OCI-LY3 (cell line): Measurements from ENCODE around the gene ELAVL1.

Source experiments
- EZH2phosphoT487 ChIP-seq: fragments of 200-600 bp; shearing (Covaris generic); IDR thresholded peaks from 2 replicates; pipeline ENCODE4 v1.6.1; 2018; ENCODE audit warnings: antibody characterized with exemption, mixed run types, low read depth
- TF ChIP-seq, protein P1 (sequence below): fragments of 200-600, 300-600 bp; sonication (generic); IDR thresholded peaks from 2 replicates; pipeline ENCODE4 v1.5.1; 2014; ENCODE audit warnings: antibody characterized with exemption, low read length, low read depth

DNA sequence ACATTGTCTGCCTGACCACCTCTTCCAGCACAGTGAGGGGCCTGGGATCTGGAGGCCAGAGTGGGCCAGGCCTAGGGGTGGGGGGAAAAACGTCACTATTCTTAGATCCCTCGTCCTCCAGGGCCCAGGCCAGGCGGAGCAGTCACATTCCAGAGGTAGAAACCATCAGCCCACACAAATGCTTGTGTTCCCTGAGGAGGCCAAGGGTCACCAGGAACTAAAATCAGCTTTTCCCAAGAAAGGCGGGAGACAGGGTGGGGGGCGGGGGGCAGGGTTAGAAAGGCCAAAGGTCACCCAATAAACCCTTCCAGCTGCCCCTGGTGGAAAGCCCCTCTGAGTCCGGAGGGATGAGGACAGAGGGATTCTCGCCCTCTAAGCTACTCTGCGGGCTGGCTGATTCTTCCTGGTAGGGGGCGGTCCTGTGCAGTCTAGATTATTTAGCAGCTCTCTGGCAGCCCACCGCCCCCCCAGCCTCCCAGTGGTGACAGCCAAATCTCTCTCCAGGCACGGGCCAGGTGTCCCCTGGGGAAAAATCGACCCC is 23.6 kb upstream of the ELAVL1 start:
- TF ChIP-seq, protein P1, sequence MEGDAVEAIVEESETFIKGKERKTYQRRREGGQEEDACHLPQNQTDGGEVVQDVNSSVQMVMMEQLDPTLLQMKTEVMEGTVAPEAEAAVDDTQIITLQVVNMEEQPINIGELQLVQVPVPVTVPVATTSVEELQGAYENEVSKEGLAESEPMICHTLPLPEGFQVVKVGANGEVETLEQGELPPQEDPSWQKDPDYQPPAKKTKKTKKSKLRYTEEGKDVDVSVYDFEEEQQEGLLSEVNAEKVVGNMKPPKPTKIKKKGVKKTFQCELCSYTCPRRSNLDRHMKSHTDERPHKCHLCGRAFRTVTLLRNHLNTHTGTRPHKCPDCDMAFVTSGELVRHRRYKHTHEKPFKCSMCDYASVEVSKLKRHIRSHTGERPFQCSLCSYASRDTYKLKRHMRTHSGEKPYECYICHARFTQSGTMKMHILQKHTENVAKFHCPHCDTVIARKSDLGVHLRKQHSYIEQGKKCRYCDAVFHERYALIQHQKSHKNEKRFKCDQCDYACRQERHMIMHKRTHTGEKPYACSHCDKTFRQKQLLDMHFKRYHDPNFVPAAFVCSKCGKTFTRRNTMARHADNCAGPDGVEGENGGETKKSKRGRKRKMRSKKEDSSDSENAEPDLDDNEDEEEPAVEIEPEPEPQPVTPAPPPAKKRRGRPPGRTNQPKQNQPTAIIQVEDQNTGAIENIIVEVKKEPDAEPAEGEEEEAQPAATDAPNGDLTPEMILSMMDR: no peak
- no peak for TF ChIP-seq EZH2phosphoT487
